ENCODE data around the gene ADORA2A. TPM values are rescaled to one million over a fixed set of nuclear protein-coding genes. Genes with fewer than 3 reads are reported as not detected.

The ADORA2A gene
- total RNA-seq, 4 donors from 2014 or later: 3.0 to 6.2 (median 3.0) TPM; not detected in 1

- Histone ChIP-seq H3K4me1 (no peaks in the 10 kb centered on the region), H3K36me3 (no peaks in the 10 kb centered on the region), H3K27ac (no peak overlapping the region), H3K9me3 (no peaks in the 10 kb centered on the region), H3K27me3 (no peaks in the 10 kb centered on the region), H3K4me3 (no peak overlapping the region)
- in situ Hi-C loops (cut with MboI; ENCODE audit: low pct_ligation_motif_present in 1 of 4, low pct_unique_long_range_greater_than_20kb in 1 of 4, low sequenced_read_pairs in 3 of 4): no loop called here
- intact Hi-C loops (cut with DNase I; ENCODE audit: low total_unique reads): no loop called here
- TF ChIP-seq CTCF (IDR thresholded peaks at IDR 0.05): no peak
- no peak for TF ChIP-seq EP300 (IDR thresholded peaks at IDR 0.05; ENCODE audit: low read depth)
- TF ChIP-seq POLR2A (IDR thresholded peaks at IDR 0.05): no peak
- no peak for TF ChIP-seq POLR2AphosphoS5 (IDR thresholded peaks at IDR 0.05)
- no peak for DNase-seq
- 80 to 91% methylated on average over 1 to 3 of the region's 3 CpGs for WGBS, 2 donors (ENCODE audit: low coverage in 1 of 2)
Measured at GRCh38 chr22:24446260-24446611, 18.8 kb downstream of the ADORA2A start.

DNA sequence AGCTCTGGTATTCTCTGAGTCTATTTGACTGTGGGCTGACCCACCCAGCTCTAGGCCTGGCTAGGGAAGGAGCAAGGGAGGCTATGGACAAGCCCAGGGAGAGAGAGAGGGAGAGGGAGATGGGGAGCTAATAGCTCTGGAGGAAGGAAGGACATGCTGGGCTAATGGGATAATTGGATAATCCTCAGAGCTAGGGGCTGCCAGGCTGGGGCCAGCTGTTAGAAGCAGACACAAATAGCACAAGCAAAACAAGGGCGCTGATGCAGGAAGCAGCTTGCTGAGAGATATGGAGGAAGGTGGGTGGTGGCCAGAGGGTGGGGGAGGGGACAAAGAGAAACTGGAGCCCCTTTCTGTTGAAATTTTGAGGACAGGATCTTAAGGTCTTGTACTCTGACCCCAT lies 23.2 kb downstream of the ADORA2A start:
- intact Hi-C loops (cut with DNase I; ENCODE audit: low total_unique reads): no loop called here
- Histone ChIP-seq H3K4me3 (no peak overlapping the region), H3K4me1 (no peaks in the 10 kb centered on the region), H3K27me3 (no peaks in the 10 kb centered on the region), H3K27ac (no peak overlapping the region), H3K36me3 (no peaks in the 10 kb centered on the region), H3K9me3 (no peaks in the 10 kb centered on the region)
- 29 to 80% methylated on average over 1 of the region's 1 CpG for WGBS, 2 donors (ENCODE audit: low coverage in 1 of 2)
- no peak for TF ChIP-seq POLR2AphosphoS5 (IDR thresholded peaks at IDR 0.05)
- no peak for TF ChIP-seq EP300 (IDR thresholded peaks at IDR 0.05; ENCODE audit: low read depth)
- TF ChIP-seq POLR2A (IDR thresholded peaks at IDR 0.05): no peak
- TF ChIP-seq CTCF (IDR thresholded peaks at IDR 0.05): no peak
- no peak for DNase-seq
- in situ Hi-C loops (cut with MboI; ENCODE audit: low pct_ligation_motif_present in 1 of 4, low pct_unique_long_range_greater_than_20kb in 1 of 4, low sequenced_read_pairs in 3 of 4): no loop called here

DNA sequence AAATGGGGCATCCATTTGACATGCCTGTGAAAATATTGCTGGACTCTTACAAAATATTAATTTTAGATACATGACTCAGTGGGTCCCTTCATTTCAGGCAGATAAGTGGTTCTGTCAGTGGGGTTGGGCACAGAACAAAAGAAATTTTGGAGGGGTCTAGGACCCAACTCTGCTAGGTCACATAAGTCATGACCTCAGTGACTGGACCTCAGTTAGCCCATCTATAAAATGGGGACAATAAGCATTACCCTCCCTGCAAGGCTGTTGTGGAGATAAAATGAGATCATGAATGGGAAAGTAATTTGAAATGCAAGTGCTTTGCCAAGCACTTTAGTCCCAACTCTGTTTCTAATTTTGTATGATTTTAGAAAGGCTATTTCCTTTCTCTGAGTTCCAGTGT lies 23.8 kb downstream of the ADORA2A start:
- Histone ChIP-seq H3K27me3 (no peaks in the 10 kb centered on the region), H3K4me3 (no peak overlapping the region), H3K36me3 (no peaks in the 10 kb centered on the region), H3K27ac (no peak overlapping the region), H3K9me3 (no peaks in the 10 kb centered on the region), H3K4me1 (no peaks in the 10 kb centered on the region)
- no peak for TF ChIP-seq CTCF (IDR thresholded peaks at IDR 0.05)
- no peak for TF ChIP-seq POLR2AphosphoS5 (IDR thresholded peaks at IDR 0.05)
- no peak for TF ChIP-seq POLR2A (IDR thresholded peaks at IDR 0.05)
- no peak for TF ChIP-seq EP300 (IDR thresholded peaks at IDR 0.05; ENCODE audit: low read depth)
- no peak for DNase-seq
- in situ Hi-C loops (cut with MboI; ENCODE audit: low pct_ligation_motif_present in 1 of 4, low pct_unique_long_range_greater_than_20kb in 1 of 4, low sequenced_read_pairs in 3 of 4): no loop called here
- intact Hi-C loops (cut with DNase I; ENCODE audit: low total_unique reads): no loop called here

- H3K4me3 ChIP-seq: no peak overlapping the region
- no peak for DNase-seq
- H3K27me3 ChIP-seq: no peaks in the 10 kb centered on the region
- no peak overlapping the region for H3K27ac ChIP-seq
- in situ Hi-C loops (cut with MboI; ENCODE audit: low pct_ligation_motif_present in 1 of 4, low pct_unique_long_range_greater_than_20kb in 1 of 4, low sequenced_read_pairs in 3 of 4): no loop called here
- no peaks in the 10 kb centered on the region for H3K4me1 ChIP-seq
- WGBS, 2 donors (ENCODE audit: low coverage in 1 of 2): 88% methylated on average over 1 of the region's 1 CpG
- no peaks in the 10 kb centered on the region for H3K9me3 ChIP-seq
- TF ChIP-seq POLR2AphosphoS5 (IDR thresholded peaks at IDR 0.05) (no peak), EP300 (IDR thresholded peaks at IDR 0.05; ENCODE audit: low read depth) (no peak), CTCF (IDR thresholded peaks at IDR 0.05) (no peak), POLR2A (IDR thresholded peaks at IDR 0.05) (no peak)
- no peaks in the 10 kb centered on the region for H3K36me3 ChIP-seq
- intact Hi-C loops (cut with DNase I; ENCODE audit: low total_unique reads): no loop called here
Measured at GRCh38 chr22:24453853-24454252, 26.5 kb downstream of the ADORA2A start.
